ENCODE results near the gene KLHL3. TPM values are rescaled to one million over a fixed set of nuclear protein-coding genes. Genes with fewer than 3 reads are reported as not detected.

Gene KLHL3
- total and polyA plus RNA-seq, 2 donors (not counting 3 experiments of a cell fraction or from before 2014, with no cell fraction given), result 8.8 to 13.6 TPM

- H3K27ac ChIP-seq (ENCODE audit: insufficient read depth, low read depth, low read length), result no peak overlapping the region
- no peak overlapping the region for H3K4me2 ChIP-seq (ENCODE audit: insufficient read depth, low read length)
- TF ChIP-seq MAX (IDR thresholded peaks at IDR 0.05; ENCODE audit: insufficient read depth, insufficient read length) (no peak), JUN (IDR thresholded peaks at IDR 0.05; ENCODE audit: borderline replicate concordance, insufficient read depth, insufficient read length, low read depth) (no peak), EZH2 (IDR thresholded peaks at IDR 0.05; ENCODE audit: borderline replicate concordance, low read depth, low read length, severe bottlenecking) (no peak), FOS (IDR thresholded peaks at IDR 0.05; ENCODE audit: borderline replicate concordance, insufficient read depth, low read length) (no peak), POLR2A (IDR thresholded peaks at IDR 0.05; ENCODE audit: low read depth, low read length) (no peak), MYC (IDR thresholded peaks at IDR 0.05; ENCODE audit: low read depth, low read length) (no peak), POLR2AphosphoS5 (IDR thresholded peaks at IDR 0.05; ENCODE audit: insufficient read depth, low read depth, low read length) (no peak), CTCF (IDR thresholded peaks at IDR 0.05; ENCODE audit: extremely low read depth in 1 of 2, insufficient read depth in 1 of 2, low read depth in 1 of 2, low read length in 2 of 2) (no peak), GATA2 (IDR thresholded peaks at IDR 0.05; ENCODE audit: insufficient read depth, insufficient read length, low read depth, low read length) (no peak)
- no TSS peak for BruUV-seq (replicated peaks)
- no peaks in the 10 kb centered on the region for H3K9me3 ChIP-seq (replicated peaks; ENCODE audit: control insufficient read depth, insufficient read depth, low read length)
- POLR2A ChIA-PET, result no interaction called here
- H3K4me3 ChIP-seq (replicated peaks in 1 of 3; ENCODE audit: insufficient read depth in 1 of 3, low read depth in 1 of 3, low read length in 3 of 3), result no peak overlapping the region
- no peaks in the 10 kb centered on the region for H3K27me3 ChIP-seq (ENCODE audit: control insufficient read depth in 2 of 2, insufficient read depth in 2 of 2, low read length in 2 of 2)
- no peaks in the 10 kb centered on the region for H3K4me1 ChIP-seq (ENCODE audit: control insufficient read depth, extremely low read depth, insufficient read depth, low read length)
- no peak overlapping the region for H3K9ac ChIP-seq (replicated peaks; ENCODE audit: extremely low read depth, insufficient read depth, low read length)
- FAIRE-seq (no peak), DNase-seq (ENCODE audit: low read depth, low spot score) (no peak)
- dilution Hi-C loops (cut with MboI; ENCODE audit: extremely low pct_ligation_motif_present, low sequenced_read_pairs) (no loop called here), intact Hi-C loops (cut with micrococcal nuclease) (no loop called here)
- no peaks in the 10 kb centered on the region for H3K9me1 ChIP-seq (replicated peaks; ENCODE audit: control insufficient read depth, extremely low read depth, insufficient read depth, low read length)
- CTCF ChIA-PET, result interaction anchor here (1.1 kb wide), 1 partner anchor 47 kb away, joined by 3 read pairs; no protein-coding TSS in a partner anchor
- H4K20me1 ChIP-seq (replicated peaks; ENCODE audit: control insufficient read depth, extremely low read depth, insufficient read depth, low read length), result no peaks in the 10 kb centered on the region
- peaks cover 0 to 2% of the 10 kb centered on the region in 2 experiments for H3K36me3 ChIP-seq (ENCODE audit: control insufficient read depth in 2 of 2, extremely low read depth in 1 of 2, insufficient read depth in 2 of 2, low read length in 2 of 2)
- no peak overlapping the region for H2AFZ ChIP-seq (ENCODE audit: low read depth, low read length)
- H3K79me2 ChIP-seq (ENCODE audit: control insufficient read depth, insufficient read depth, low read length), result no peaks in the 10 kb centered on the region
These were observed 122.2 kb downstream of the KLHL3 start for GRCh38 chr5:137613554-137614265.

Measured in endothelial cell of umbilical vein (primary cell).